ENCODE results near the gene FOXK1.

FOXK1 gene
- long read RNA-seq, partial matches to known transcripts: 1 of 5 reads
- long read RNA-seq, other reads (novel, unspliced or antisense): 4 of 5 reads

DNA sequence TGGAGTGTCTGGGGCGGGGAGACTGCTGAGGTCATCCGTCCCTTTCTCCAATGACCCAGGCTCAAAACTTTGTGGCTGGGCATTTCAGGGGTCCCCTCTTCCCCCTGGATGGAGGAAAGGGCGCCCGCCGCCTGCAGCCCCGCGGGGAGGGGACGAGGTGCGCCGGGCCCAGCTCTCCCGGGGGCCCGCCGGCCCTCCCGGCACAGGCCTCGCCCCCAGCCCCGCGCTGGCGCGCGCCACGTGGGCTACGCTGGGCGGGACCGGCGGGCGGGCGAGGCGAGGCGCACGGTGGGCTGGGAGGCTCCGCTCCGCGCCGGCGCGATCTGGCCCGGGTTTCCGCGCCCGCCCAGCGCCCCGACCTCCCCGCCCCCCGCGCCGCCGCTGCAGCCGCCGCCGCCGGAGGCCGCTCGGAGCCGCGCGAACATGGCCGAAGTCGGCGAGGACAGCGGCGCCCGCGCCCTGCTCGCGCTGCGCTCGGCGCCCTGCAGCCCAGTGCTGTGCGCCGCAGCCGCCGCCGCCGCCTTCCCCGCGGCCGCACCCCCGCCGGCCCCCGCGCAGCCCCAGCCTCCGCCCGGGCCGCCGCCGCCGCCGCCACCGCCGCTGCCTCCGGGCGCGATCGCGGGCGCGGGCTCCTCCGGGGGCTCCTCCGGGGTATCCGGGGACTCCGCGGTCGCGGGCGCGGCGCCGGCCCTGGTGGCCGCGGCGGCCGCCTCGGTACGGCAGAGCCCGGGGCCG lies at the start of gene FOXK1:
FOXK1 (plus strand) TSS at position 410 of the 735 bp plus-strand sequence; CDS start at position 424, 14 bp downstream.
- Histone ChIP-seq H3K4me3 (replicated peaks; ENCODE audit: insufficient read depth, low read length) (peak within 1 kb of the TSS; percentile 92), H3K27me3 (ENCODE audit: insufficient read depth, poor library complexity, severe bottlenecking) (no peaks in the 10 kb centered on the region), H3K27ac (replicated peaks) (peak within 1 kb of the TSS; percentile 82)
- no peak for TF ChIP-seq GABPA (IDR thresholded peaks at IDR 0.05; ENCODE audit: low read depth)
- TF ChIP-seq, protein P1, sequence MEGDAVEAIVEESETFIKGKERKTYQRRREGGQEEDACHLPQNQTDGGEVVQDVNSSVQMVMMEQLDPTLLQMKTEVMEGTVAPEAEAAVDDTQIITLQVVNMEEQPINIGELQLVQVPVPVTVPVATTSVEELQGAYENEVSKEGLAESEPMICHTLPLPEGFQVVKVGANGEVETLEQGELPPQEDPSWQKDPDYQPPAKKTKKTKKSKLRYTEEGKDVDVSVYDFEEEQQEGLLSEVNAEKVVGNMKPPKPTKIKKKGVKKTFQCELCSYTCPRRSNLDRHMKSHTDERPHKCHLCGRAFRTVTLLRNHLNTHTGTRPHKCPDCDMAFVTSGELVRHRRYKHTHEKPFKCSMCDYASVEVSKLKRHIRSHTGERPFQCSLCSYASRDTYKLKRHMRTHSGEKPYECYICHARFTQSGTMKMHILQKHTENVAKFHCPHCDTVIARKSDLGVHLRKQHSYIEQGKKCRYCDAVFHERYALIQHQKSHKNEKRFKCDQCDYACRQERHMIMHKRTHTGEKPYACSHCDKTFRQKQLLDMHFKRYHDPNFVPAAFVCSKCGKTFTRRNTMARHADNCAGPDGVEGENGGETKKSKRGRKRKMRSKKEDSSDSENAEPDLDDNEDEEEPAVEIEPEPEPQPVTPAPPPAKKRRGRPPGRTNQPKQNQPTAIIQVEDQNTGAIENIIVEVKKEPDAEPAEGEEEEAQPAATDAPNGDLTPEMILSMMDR (IDR thresholded peaks at IDR 0.05; ENCODE audit: insufficient read depth, low read length): no peak
- no peak for TF ChIP-seq SPI1 (IDR thresholded peaks at IDR 0.05; ENCODE audit: borderline replicate concordance, low read depth)
- no peak for TF ChIP-seq POLR2AphosphoS5 (IDR thresholded peaks at IDR 0.05; ENCODE audit: low read depth)
- TF ChIP-seq, protein P2, sequence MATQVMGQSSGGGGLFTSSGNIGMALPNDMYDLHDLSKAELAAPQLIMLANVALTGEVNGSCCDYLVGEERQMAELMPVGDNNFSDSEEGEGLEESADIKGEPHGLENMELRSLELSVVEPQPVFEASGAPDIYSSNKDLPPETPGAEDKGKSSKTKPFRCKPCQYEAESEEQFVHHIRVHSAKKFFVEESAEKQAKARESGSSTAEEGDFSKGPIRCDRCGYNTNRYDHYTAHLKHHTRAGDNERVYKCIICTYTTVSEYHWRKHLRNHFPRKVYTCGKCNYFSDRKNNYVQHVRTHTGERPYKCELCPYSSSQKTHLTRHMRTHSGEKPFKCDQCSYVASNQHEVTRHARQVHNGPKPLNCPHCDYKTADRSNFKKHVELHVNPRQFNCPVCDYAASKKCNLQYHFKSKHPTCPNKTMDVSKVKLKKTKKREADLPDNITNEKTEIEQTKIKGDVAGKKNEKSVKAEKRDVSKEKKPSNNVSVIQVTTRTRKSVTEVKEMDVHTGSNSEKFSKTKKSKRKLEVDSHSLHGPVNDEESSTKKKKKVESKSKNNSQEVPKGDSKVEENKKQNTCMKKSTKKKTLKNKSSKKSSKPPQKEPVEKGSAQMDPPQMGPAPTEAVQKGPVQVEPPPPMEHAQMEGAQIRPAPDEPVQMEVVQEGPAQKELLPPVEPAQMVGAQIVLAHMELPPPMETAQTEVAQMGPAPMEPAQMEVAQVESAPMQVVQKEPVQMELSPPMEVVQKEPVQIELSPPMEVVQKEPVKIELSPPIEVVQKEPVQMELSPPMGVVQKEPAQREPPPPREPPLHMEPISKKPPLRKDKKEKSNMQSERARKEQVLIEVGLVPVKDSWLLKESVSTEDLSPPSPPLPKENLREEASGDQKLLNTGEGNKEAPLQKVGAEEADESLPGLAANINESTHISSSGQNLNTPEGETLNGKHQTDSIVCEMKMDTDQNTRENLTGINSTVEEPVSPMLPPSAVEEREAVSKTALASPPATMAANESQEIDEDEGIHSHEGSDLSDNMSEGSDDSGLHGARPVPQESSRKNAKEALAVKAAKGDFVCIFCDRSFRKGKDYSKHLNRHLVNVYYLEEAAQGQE (IDR thresholded peaks at IDR 0.05; ENCODE audit: insufficient replicate concordance, low read depth): no peak
- DNase-seq (ENCODE audit: low read depth in 1 of 2, low spot score in 1 of 2): peak; percentile 45 to 55

DNA sequence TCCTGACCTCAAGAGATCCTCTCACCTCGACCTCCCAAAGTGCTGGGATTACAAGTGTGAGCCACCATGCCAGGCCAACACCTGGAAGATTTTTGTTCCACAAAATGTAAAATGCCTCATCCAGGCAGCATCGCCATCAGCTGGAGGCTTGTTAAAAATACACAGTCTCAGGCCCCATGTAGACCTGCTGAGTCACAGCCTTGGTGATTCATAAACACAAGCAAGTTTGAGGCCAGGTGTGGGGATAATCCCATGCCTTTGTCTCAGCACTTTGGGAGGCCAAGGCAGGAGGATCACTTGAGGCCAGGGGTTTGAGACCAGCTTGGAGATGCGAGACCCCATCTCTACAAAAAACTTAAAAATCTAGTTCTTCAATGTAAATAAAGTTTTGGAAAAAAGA lies 49.1 kb upstream of the FOXK1 start:
- H3K27me3 ChIP-seq (ENCODE audit: insufficient read depth, poor library complexity, severe bottlenecking): no peaks in the 10 kb centered on the region
- TF ChIP-seq, protein P1 (IDR thresholded peaks at IDR 0.05; ENCODE audit: insufficient read depth, low read length): no peak
- TF ChIP-seq, protein P2 (IDR thresholded peaks at IDR 0.05; ENCODE audit: insufficient replicate concordance, low read depth): no peak
- TF ChIP-seq GABPA (IDR thresholded peaks at IDR 0.05; ENCODE audit: low read depth) (no peak), SPI1 (IDR thresholded peaks at IDR 0.05; ENCODE audit: borderline replicate concordance, low read depth) (no peak), POLR2AphosphoS5 (IDR thresholded peaks at IDR 0.05; ENCODE audit: low read depth) (no peak)
- H3K4me3 ChIP-seq (replicated peaks; ENCODE audit: insufficient read depth, low read length): no peak overlapping the region
- H3K27ac ChIP-seq (replicated peaks): no peak overlapping the region
- peak in 1 of 2 experiments; percentile 25 for DNase-seq (ENCODE audit: low read depth in 1 of 2, low spot score in 1 of 2)

GRCh38 chr7:4634166-4634565 lies 47.9 kb upstream of the FOXK1 start:
- TF ChIP-seq SPI1 (IDR thresholded peaks at IDR 0.05; ENCODE audit: borderline replicate concordance, low read depth) (no peak), POLR2AphosphoS5 (IDR thresholded peaks at IDR 0.05; ENCODE audit: low read depth) (no peak), GABPA (IDR thresholded peaks at IDR 0.05; ENCODE audit: low read depth) (no peak)
- TF ChIP-seq, protein P2 (IDR thresholded peaks at IDR 0.05; ENCODE audit: insufficient replicate concordance, low read depth): no peak
- TF ChIP-seq, protein P1 (IDR thresholded peaks at IDR 0.05; ENCODE audit: insufficient read depth, low read length): no peak
- Histone ChIP-seq H3K27ac (replicated peaks) (no peak overlapping the region), H3K27me3 (ENCODE audit: insufficient read depth, poor library complexity, severe bottlenecking) (no peaks in the 10 kb centered on the region), H3K4me3 (replicated peaks; ENCODE audit: insufficient read depth, low read length) (no peak overlapping the region)
- no peak for DNase-seq (ENCODE audit: low read depth in 1 of 2, low spot score in 1 of 2)
